Prostate gland (tissue), 2 donors: ENCODE measurements around the gene ASCL2. TPM values are rescaled to one million over a fixed set of nuclear protein-coding genes. Genes with fewer than 3 reads are reported as not detected.

ENCODE experiments used
- DNase-seq: peaks from one replicate; pipeline ENCODE4 v3.0.0-alpha.2; 2019; ENCODE audit warnings: low spot score
- H3K27ac ChIP-seq, 2 donors: fragments of 200-600 bp; sonication (generic); 2 replicates each; pipeline ENCODE4 v1.5.1; 2017 to 2019
- H3K27me3 ChIP-seq: fragments of 200-600 bp; sonication (generic); replicated peaks from 2 replicates; pipeline ENCODE4 v1.5.1; 2019; ENCODE audit not compliant: insufficient read depth
- H3K36me3 ChIP-seq, 2 donors: fragments of 200-600 bp; sonication (generic); 1 replicate in 1 of 2; 2 replicates in 1 of 2; pipeline versions ENCODE4 v1.5.1 to v1.8.1; 2017 to 2019
- H3K4me1 ChIP-seq: fragments of 200-600 bp; sonication (generic); replicated peaks from 2 replicates; pipeline ENCODE4 v1.5.1; 2019
- H3K4me3 ChIP-seq, 2 donors: fragments of 200-600 bp; sonication (generic); 2 replicates each; pipeline ENCODE4 v1.5.1; 2017 to 2019
- H3K9me3 ChIP-seq: fragments of 200-600 bp; sonication (generic); 2 replicates; pipeline ENCODE4 v1.5.1; 2017
- CTCF ChIP-seq, 4 experiments: fragments of 200-600 bp in 2 of 4; fragments of 450-650 bp in 2 of 4; sonication (generic) in 2 of 4; IDR thresholded peaks; 1 replicate in 3 of 4; 2 replicates in 1 of 4; pipeline ENCODE4 v1.5.1; 2016 to 2019; ENCODE audit warnings: antibody characterized with exemption in 4 of 4, mild to moderate bottlenecking in 2 of 4, moderate library complexity in 2 of 4
- POLR2A ChIP-seq: fragments of 450-650 bp; IDR thresholded peaks from one replicate; pipeline ENCODE4 v1.6.1; 2016; ENCODE audit warnings: antibody characterized with exemption, mild to moderate bottlenecking
- POLR2AphosphoS5 ChIP-seq: sonication (generic); formaldehyde crosslinking; IDR thresholded peaks from one replicate; pipeline ENCODE4 v1.6.1; 2017; ENCODE audit warnings: antibody characterized with exemption
- WGBS: methylation state at CpG from one replicate; pipeline ENCODE4 v1.1.5; 2018; 5-methylcytosine and 5-hydroxymethylcytosine counted together
- intact Hi-C: fragments of 100-400 bp; cut with DNase I; formaldehyde crosslinking; loops from one replicate; pipeline ENCODE4 v1.14.2; 2022
- total RNA-seq, 2 donors: library from RNA; depleted of rRNA; stranded (reverse); fragments of >200 nt; gene quantifications; one replicate each; pipeline ENCODE4 v1.1.0, GENCODE V29; 2016

The ASCL2 gene
- total RNA-seq, 2 donors from 2014 or later, result 3.9 to 7.9 TPM

- H3K4me1 ChIP-seq, result no peaks in the 10 kb centered on the region
- no peak for DNase-seq
- no peaks in the 10 kb centered on the region for H3K9me3 ChIP-seq
- no peaks in the 10 kb centered on the region for H3K27me3 ChIP-seq
- no peak overlapping the region for H3K4me3 ChIP-seq
- 94% methylated on average over 12 of the region's 14 CpGs for WGBS
- no peak for TF ChIP-seq POLR2A
- no peak for TF ChIP-seq POLR2AphosphoS5
- no peak for TF ChIP-seq CTCF (IDR thresholded peaks at IDR 0.05)
- intact Hi-C loops, result no loop called here
- H3K36me3 ChIP-seq, result no peaks in the 10 kb centered on the region
- H3K27ac ChIP-seq, result no peak overlapping the region
These were observed 27.9 kb upstream of the ASCL2 start for GRCh38 chr11:2298131-2298794.

- no peak overlapping the region for H3K27ac ChIP-seq
- H3K4me3 ChIP-seq, result no peak overlapping the region
- TF ChIP-seq POLR2AphosphoS5, result no peak
- no peak for TF ChIP-seq POLR2A
- TF ChIP-seq CTCF (IDR thresholded peaks at IDR 0.05), result no peak
- intact Hi-C loops, result no loop called here
- WGBS, result 69% methylated on average over 1 of the region's 1 CpG
- no peaks in the 10 kb centered on the region for H3K27me3 ChIP-seq
- no peaks in the 10 kb centered on the region for H3K4me1 ChIP-seq
- no peaks in the 10 kb centered on the region for H3K9me3 ChIP-seq
- no peak for DNase-seq
- H3K36me3 ChIP-seq, result no peaks in the 10 kb centered on the region
These were observed 27.2 kb upstream of the ASCL2 start for GRCh38 chr11:2297623-2298030.

- H3K36me3 ChIP-seq, result no peaks in the 10 kb centered on the region
- 97% methylated on average over 12 of the region's 13 CpGs for WGBS
- H3K27ac ChIP-seq, result no peak overlapping the region
- no peaks in the 10 kb centered on the region for H3K4me1 ChIP-seq
- intact Hi-C loops, result no loop called here
- DNase-seq, result no peak
- no peaks in the 10 kb centered on the region for H3K9me3 ChIP-seq
- TF ChIP-seq POLR2A (no peak), CTCF (IDR thresholded peaks at IDR 0.05) (no peak), POLR2AphosphoS5 (no peak)
- no peak overlapping the region for H3K4me3 ChIP-seq
- H3K27me3 ChIP-seq, result no peaks in the 10 kb centered on the region
These were observed 26.7 kb upstream of the ASCL2 start for GRCh38 chr11:2296913-2297622.

GRCh38 chr11:2295971-2296912 is 25.9 kb upstream of the ASCL2 start:
- TF ChIP-seq POLR2A, result no peak
- TF ChIP-seq CTCF (IDR thresholded peaks at IDR 0.05), result no peak
- TF ChIP-seq POLR2AphosphoS5, result no peak
- DNase-seq, result no peak

More at GRCh38 chr11:2295971-2296912, 25.9 kb upstream of the ASCL2 start:
- H3K27me3 ChIP-seq, result no peaks in the 10 kb centered on the region
- no peaks in the 10 kb centered on the region for H3K36me3 ChIP-seq
- WGBS, result 89% methylated on average over 17 of the region's 17 CpGs
- intact Hi-C loops, result no loop called here
- H3K4me1 ChIP-seq, result no peaks in the 10 kb centered on the region
- no peak overlapping the region for H3K27ac ChIP-seq
- no peaks in the 10 kb centered on the region for H3K9me3 ChIP-seq
- H3K4me3 ChIP-seq, result no peak overlapping the region
